Lower lobe of right lung (tissue), 2 donors: ENCODE results near the gene MTMR1. TPM values are rescaled to one million over a fixed set of nuclear protein-coding genes. Genes with fewer than 3 reads are reported as not detected.

Experiments used
- ATAC-seq, 2 donors: fragments of 200-7000 bp; cut with Tn5 transposase; one replicate each; pipeline ENCODE4 v1.9.1; 2020 to 2022; ENCODE audit warnings: mild to moderate bottlenecking in 2 of 2, moderate library complexity in 2 of 2
- DNase-seq: peaks from one replicate; pipeline ENCODE4 v3.0.0-alpha.2; 2020
- H3K27ac ChIP-seq: fragments of 200-600 bp; one replicate; pipeline ENCODE4 v1.8.0; 2022
- H3K27me3 ChIP-seq: fragments of 200-600 bp; one replicate; pipeline ENCODE4 v1.8.0; 2022; ENCODE audit warnings: low read depth
- H3K36me3 ChIP-seq: fragments of 200-600 bp; one replicate; pipeline ENCODE4 v1.8.0; 2022; ENCODE audit warnings: mild to moderate bottlenecking
- H3K4me1 ChIP-seq: fragments of 200-600 bp; one replicate; pipeline ENCODE4 v1.8.0; 2022
- H3K4me3 ChIP-seq: fragments of 200-600 bp; one replicate; pipeline ENCODE4 v1.8.0; 2022; ENCODE audit warnings: mild to moderate bottlenecking
- H3K9me3 ChIP-seq: fragments of 200-600 bp; one replicate; pipeline ENCODE4 v1.8.0; 2022
- CTCF ChIP-seq: fragments of 200-600 bp; IDR thresholded peaks from one replicate; pipeline ENCODE4 v1.8.0; 2022; ENCODE audit warnings: antibody characterized with exemption, mild to moderate bottlenecking
- intact Hi-C: fragments of 100-400 bp; cut with DNase I; formaldehyde crosslinking; loops from one replicate; pipeline ENCODE4 v1.11.0; 2022
- total RNA-seq: library from RNA; stranded (reverse); fragmentation: NEBNext Ultra II Directional; extraction: Animal tissue kit (Norgen Biotek cat#: 25700); gene quantifications from one replicate; pipeline ENCODE4 v1.2.1, GENCODE V29; 2021
- donor health status: DM: no; HTN: yes; CAD: no; lungs with severe emphysema.

Gene MTMR1
- total RNA-seq, 1 donor from 2014 or later: 22.4 TPM

- DNase-seq (no peak), ATAC-seq (no peak)
- Histone ChIP-seq H3K27me3 (no peaks in the 10 kb centered on the region), H3K27ac (no peak overlapping the region), H3K4me3 (no peak overlapping the region), H3K4me1 (no peaks in the 10 kb centered on the region), H3K9me3 (no peaks in the 10 kb centered on the region), H3K36me3 (peaks cover 34% of the 10 kb centered on the region)
- intact Hi-C loops: no loop called here
- TF ChIP-seq CTCF: no peak
These were observed 58.9 kb downstream of the MTMR1 start for GRCh38 chrX:150752124-150752523.

GRCh38 chrX:150753357-150753756 lies 60.2 kb downstream of the MTMR1 start:
- Histone ChIP-seq H3K27me3 (no peaks in the 10 kb centered on the region), H3K9me3 (no peaks in the 10 kb centered on the region), H3K36me3 (peaks cover 40% of the 10 kb centered on the region), H3K4me1 (no peaks in the 10 kb centered on the region), H3K4me3 (no peak overlapping the region), H3K27ac (no peak overlapping the region)
- intact Hi-C loops: no loop called here
- ATAC-seq: no peak
- no peak for TF ChIP-seq CTCF
- DNase-seq: no peak

- no peak overlapping the region for H3K27ac ChIP-seq
- H3K9me3 ChIP-seq: no peaks in the 10 kb centered on the region
- DNase-seq: no peak
- H3K4me3 ChIP-seq: no peak overlapping the region
- H3K27me3 ChIP-seq: no peaks in the 10 kb centered on the region
- no peaks in the 10 kb centered on the region for H3K4me1 ChIP-seq
- intact Hi-C loops: no loop called here
- no peak for TF ChIP-seq CTCF
- no peak for ATAC-seq
- peaks cover 42% of the 10 kb centered on the region for H3K36me3 ChIP-seq
These were observed 60.8 kb downstream of the MTMR1 start for GRCh38 chrX:150753968-150754367.

GRCh38 chrX:150757371-150757770 lies 64.2 kb downstream of the MTMR1 start:
- TF ChIP-seq CTCF: no peak
- intact Hi-C loops: no loop called here
- ATAC-seq: no peak

GRCh38 chrX:150759568-150760416 lies 66.6 kb downstream of the MTMR1 start:
- Histone ChIP-seq H3K27ac (no peak overlapping the region), H3K27me3 (no peaks in the 10 kb centered on the region), H3K36me3 (peaks cover 27% of the 10 kb centered on the region), H3K9me3 (no peaks in the 10 kb centered on the region), H3K4me1 (no peaks in the 10 kb centered on the region), H3K4me3 (no peak overlapping the region)
- intact Hi-C loops: no loop called here
- DNase-seq (no peak), ATAC-seq (no peak)
- no peak for TF ChIP-seq CTCF

More at GRCh38 chrX:150757371-150757770, 64.2 kb downstream of the MTMR1 start:
- no peak for DNase-seq
- Histone ChIP-seq H3K4me3 (no peak overlapping the region), H3K27me3 (no peaks in the 10 kb centered on the region), H3K9me3 (no peaks in the 10 kb centered on the region), H3K27ac (no peak overlapping the region), H3K36me3 (peaks cover 36% of the 10 kb centered on the region), H3K4me1 (no peaks in the 10 kb centered on the region)
